Neural crest cell (in vitro differentiated cells): ENCODE data around the gene ZNRF2. TPM values are rescaled to one million over a fixed set of nuclear protein-coding genes. Genes with fewer than 3 reads are reported as not detected.

Experiments used
- DNase-seq: peaks from one replicate; pipeline ENCODE4 v3.0.0; 2021; ENCODE audit warnings: low read depth, mixed read lengths, low spot score
- H3K27ac Mint-ChIP-seq: one replicate; pipeline ENCODE4 v1.8.0; 2021; ENCODE audit warnings: mild to moderate bottlenecking, mixed read lengths; ENCODE audit not compliant: unreplicated experiment
- H3K27me3 Mint-ChIP-seq: 2 replicates; pipeline ENCODE4 v1.8.0; 2021; ENCODE audit warnings: low read depth, mild to moderate bottlenecking, mixed read lengths
- H3K36me3 Mint-ChIP-seq: 2 replicates; pipeline ENCODE4 v1.8.0; 2021; ENCODE audit warnings: low read depth, mild to moderate bottlenecking, mixed read lengths
- H3K4me1 Mint-ChIP-seq: 2 replicates; pipeline ENCODE4 v1.8.0; 2021; ENCODE audit warnings: mixed read lengths
- H3K4me3 Mint-ChIP-seq: one replicate; pipeline ENCODE4 v1.8.0; 2021; ENCODE audit warnings: mild to moderate bottlenecking, mixed read lengths
- H3K9me3 Mint-ChIP-seq: 2 replicates; pipeline ENCODE4 v1.8.0; 2021; ENCODE audit warnings: mixed read lengths
- microRNA-seq: library from miRNA; unstranded; fragments of <30 nt; microRNA quantifications from one replicate; pipeline ENCODE4, GENCODE V29; 2020
- total RNA-seq: library from RNA; stranded (reverse); gene quantifications from 2 replicates; pipeline ENCODE4 v1.2.1, GENCODE V29; 2021
- TF ChIP-seq, protein P1 (sequence below): fragments of 200-600 bp; sonication (generic); conservative IDR thresholded peaks from 2 replicates; pipeline ENCODE4 v1.5.0; 2021; ENCODE audit warnings: antibody characterized with exemption, mild to moderate bottlenecking

Gene ZNRF2
- total RNA-seq, 1 donor from 2014 or later = 5.4 TPM

DNA sequence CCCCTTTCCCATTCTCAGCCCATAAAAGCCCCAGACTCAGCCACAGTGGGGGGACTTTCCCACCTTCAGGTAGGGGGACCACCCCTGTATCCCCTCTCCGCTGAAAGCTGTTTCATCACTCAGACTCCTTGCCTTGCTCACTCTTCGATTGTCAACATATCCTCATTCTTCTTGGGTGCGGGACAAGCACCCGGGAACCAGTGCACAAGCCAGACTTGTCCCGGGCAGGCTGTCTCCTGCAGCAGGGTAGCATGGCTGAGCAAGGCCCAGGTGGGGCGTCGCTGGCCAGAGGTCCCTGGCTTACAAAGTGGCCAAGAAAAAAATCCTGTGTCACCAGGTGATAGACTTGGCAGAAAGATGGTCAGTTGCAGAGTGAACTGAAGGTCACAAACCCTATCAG lies 129.5 kb downstream of the ZNRF2 start:
- Mint-ChIP-seq H3K9me3 (peaks cover 8% of the 10 kb centered on the region), H3K36me3 (peaks cover 12% of the 10 kb centered on the region), H3K27ac (no peak overlapping the region), H3K4me3 (no peak overlapping the region), H3K4me1 (no peaks in the 10 kb centered on the region), H3K27me3 (no peaks in the 10 kb centered on the region)
- TF ChIP-seq, protein P1, sequence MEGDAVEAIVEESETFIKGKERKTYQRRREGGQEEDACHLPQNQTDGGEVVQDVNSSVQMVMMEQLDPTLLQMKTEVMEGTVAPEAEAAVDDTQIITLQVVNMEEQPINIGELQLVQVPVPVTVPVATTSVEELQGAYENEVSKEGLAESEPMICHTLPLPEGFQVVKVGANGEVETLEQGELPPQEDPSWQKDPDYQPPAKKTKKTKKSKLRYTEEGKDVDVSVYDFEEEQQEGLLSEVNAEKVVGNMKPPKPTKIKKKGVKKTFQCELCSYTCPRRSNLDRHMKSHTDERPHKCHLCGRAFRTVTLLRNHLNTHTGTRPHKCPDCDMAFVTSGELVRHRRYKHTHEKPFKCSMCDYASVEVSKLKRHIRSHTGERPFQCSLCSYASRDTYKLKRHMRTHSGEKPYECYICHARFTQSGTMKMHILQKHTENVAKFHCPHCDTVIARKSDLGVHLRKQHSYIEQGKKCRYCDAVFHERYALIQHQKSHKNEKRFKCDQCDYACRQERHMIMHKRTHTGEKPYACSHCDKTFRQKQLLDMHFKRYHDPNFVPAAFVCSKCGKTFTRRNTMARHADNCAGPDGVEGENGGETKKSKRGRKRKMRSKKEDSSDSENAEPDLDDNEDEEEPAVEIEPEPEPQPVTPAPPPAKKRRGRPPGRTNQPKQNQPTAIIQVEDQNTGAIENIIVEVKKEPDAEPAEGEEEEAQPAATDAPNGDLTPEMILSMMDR = no peak
- DNase-seq = no peak

Small RNA genes within 50 kb of the gene (microRNA-seq; reads per million reads assigned to microRNA genes)
- gene MIR550A1 = not detected
- not detected for gene MIR550B1

Other genes with a start within 250 kb of the ZNRF2 start
- 6.6 and 6.8 TPM in 2 replicates for gene MTURN, start 149.6 kb upstream of the ZNRF2 start, total RNA-seq
- 8.1 and 9.1 TPM in 2 replicates for gene NOD1, start 194.2 kb downstream of the ZNRF2 start, total RNA-seq
- 73.1 and 77.5 TPM in 2 replicates for gene GGCT, start 220.2 kb downstream of the ZNRF2 start, total RNA-seq